NB4 (cell line): ENCODE measurements around the gene CAMTA1.

Source experiments
- DNase-seq: peaks from one replicate; pipeline ENCODE4 v3.0.0; 2010; ENCODE audit warnings: low read depth
- H3K4me3 ChIP-seq: one replicate; pipeline ENCODE4 v1.5.1; 2011; ENCODE audit warnings: mild to moderate bottlenecking, low read depth, low read length, moderate library complexity
- CTCF ChIP-seq: IDR thresholded peaks from one replicate; pipeline ENCODE4 v1.5.1; 2012; ENCODE audit warnings: low read depth, low read length
- MAX ChIP-seq: IDR thresholded peaks from 2 replicates; pipeline ENCODE4 v1.6.1; 2011; ENCODE audit warnings: low read depth, low read length
- MYC ChIP-seq: IDR thresholded peaks from 2 replicates; pipeline ENCODE4 v1.6.1; 2011; ENCODE audit warnings: low read depth, low read length
- POLR2A ChIP-seq: IDR thresholded peaks from 2 replicates; pipeline ENCODE4 v1.6.1; 2011; ENCODE audit warnings: mild to moderate bottlenecking; ENCODE audit not compliant: insufficient read length; ENCODE audit errors: extremely low read depth

CAMTA1 gene

GRCh38 chr1:7209336-7209735, 424.1 kb downstream of the CAMTA1 start:
- no peak for DNase-seq
- TF ChIP-seq CTCF (no peak), POLR2A (no peak), MAX (no peak), MYC (no peak)
- no peak overlapping the region for H3K4me3 ChIP-seq

DNA sequence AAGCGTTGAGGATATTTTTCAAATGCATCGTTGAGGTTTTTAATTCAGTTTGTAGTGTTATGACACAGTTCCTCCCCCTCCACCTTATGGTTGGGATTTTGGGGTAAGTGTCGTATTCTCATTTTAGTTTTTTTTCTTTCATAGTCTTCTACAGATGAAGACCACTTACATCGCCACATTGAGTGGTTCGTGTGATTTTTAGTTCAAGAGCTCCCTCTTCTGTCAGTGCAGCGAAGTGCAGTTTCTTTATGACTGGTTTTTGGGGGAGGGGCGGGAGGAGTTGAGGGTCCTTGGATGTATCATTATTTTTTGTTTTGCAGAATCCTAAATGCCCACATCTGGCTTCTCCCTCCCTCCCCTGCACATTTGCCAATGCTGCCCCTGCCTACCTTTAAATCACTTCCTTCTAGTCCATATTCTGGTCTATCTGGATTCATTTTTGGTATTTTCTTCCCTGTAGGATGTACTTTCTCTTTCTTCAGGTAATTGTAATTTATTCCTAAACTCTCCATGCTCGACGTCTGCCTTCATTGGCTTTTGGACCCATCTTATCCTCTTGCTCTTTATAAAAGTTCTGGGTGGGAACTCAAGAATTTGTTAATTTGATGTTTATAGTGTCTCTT, 433.1 kb downstream of the CAMTA1 start:
- no peak overlapping the region for H3K4me3 ChIP-seq
- TF ChIP-seq CTCF (peak; percentile 76), MYC (no peak), POLR2A (no peak), MAX (no peak)
- peak; percentile 60 for DNase-seq

GRCh38 chr1:7219031-7219430, 433.8 kb downstream of the CAMTA1 start:
- no peak for TF ChIP-seq CTCF
- no peak for TF ChIP-seq MAX
- TF ChIP-seq POLR2A = no peak
- TF ChIP-seq MYC = no peak
- H3K4me3 ChIP-seq = no peak overlapping the region
- no peak for DNase-seq

DNA sequence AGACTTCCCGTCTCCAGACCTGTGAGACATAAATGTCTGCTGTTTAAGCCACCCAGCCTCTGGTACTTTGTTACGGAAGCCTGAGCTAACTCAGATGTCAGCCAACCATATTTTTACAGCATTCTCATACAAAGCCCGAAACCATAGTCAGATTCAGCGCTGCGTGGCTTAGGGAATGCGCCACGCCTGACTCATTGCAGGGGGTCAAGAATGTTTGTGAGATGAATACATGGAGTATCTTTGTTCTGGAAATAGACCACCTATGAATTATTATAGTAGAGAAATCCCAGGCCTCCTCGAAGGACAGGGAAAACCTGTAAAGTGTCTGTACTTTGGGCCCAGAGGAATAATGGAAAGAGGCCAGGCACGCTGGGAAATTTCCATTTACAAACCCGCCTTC, 434.8 kb downstream of the CAMTA1 start:
- DNase-seq = no peak
- H3K4me3 ChIP-seq = no peak overlapping the region
- TF ChIP-seq CTCF (no peak), POLR2A (no peak), MAX (no peak), MYC (no peak)

GRCh38 chr1:7220712-7221252, 435.5 kb downstream of the CAMTA1 start:
- no peak for DNase-seq
- H3K4me3 ChIP-seq = no peak overlapping the region
- TF ChIP-seq MAX = no peak

DNA sequence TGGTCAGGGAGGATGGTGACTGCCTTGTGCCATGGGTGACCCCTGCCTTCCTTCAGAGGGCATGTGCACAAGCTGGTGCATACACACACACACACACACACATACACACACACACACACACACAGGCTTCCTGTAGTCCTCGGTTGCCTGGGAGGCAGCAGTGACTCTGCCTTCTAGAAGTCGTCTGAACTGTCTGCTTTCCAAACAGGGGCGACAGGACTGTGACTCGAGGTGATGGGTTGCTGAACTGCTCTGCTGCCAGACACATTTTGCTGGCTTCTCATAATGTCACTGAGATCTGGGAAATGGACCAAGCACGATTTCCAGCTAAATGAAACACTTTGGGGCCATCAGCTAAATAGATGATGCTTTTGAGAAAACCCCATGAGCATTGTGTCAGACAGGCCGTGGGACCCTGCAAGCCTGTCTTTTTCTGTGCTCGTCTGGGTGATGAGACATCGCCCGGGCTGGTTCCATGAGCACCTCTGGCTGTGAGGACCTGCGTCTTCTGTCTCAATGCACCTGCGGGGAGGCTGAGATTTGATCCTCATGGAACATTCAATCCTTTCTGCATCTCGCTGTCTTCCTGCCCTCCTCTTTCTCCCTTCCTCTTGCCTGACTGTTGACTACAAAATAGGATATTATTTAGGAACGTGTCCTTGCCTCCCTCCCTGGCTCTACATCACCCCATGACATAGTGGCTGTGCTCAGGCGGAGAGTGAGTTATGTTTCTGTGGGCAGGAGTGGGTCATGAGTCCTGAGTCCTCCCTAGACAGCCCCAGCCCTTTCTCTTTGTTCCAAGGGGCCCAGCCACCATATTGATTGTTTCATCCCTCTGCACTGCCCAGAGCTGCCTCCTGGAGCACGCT, 436.8 kb downstream of the CAMTA1 start:
- DNase-seq = no peak
- TF ChIP-seq MYC (no peak), POLR2A (no peak), MAX (no peak), CTCF (no peak)
- H3K4me3 ChIP-seq = no peak overlapping the region
